NB4 (cell line): ENCODE data around the gene PEMT.

Source experiments
- MAX ChIP-seq: IDR thresholded peaks from 2 replicates; pipeline ENCODE4 v1.6.1; 2011; ENCODE audit warnings: low read depth, low read length
- MYC ChIP-seq: IDR thresholded peaks from 2 replicates; pipeline ENCODE4 v1.6.1; 2011; ENCODE audit warnings: low read depth, low read length
- POLR2A ChIP-seq: IDR thresholded peaks from 2 replicates; pipeline ENCODE4 v1.6.1; 2011; ENCODE audit warnings: mild to moderate bottlenecking; ENCODE audit not compliant: insufficient read length; ENCODE audit errors: extremely low read depth
- TF ChIP-seq, protein P1 (sequence below): IDR thresholded peaks from one replicate; pipeline ENCODE4 v1.5.1; 2012; ENCODE audit warnings: low read depth, low read length

DNA sequence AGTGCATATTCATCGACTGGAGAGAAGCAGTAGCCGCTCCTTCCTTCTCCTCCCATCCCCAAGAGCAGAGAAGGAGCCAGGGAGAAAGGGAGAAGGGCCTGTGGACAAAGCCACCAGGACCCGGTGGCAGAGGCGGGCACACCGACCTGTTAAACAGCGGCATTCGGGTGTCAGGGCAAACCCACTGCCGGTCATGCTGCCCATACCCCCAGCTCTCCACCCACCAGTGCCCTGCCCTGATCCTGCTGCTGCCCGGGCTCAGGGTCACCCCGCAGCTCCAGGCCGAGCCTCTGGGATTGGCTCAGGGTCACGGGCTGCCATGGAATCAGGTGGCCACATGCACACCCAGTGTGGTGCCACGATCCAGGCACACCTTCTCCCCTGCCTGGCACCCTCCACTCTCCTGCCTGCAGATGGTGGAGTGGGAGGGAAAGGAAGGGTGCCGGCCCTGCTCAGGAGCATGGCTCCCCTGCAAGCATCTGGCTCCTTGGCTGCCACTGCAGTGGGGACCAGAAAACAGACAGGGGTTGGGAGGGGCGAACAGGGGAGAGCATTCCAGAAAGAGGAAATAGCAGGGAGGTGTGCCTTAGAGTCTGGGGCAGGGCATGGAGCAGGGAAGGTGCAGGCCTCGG lies 77.0 kb downstream of the PEMT start:
- TF ChIP-seq, protein P1, sequence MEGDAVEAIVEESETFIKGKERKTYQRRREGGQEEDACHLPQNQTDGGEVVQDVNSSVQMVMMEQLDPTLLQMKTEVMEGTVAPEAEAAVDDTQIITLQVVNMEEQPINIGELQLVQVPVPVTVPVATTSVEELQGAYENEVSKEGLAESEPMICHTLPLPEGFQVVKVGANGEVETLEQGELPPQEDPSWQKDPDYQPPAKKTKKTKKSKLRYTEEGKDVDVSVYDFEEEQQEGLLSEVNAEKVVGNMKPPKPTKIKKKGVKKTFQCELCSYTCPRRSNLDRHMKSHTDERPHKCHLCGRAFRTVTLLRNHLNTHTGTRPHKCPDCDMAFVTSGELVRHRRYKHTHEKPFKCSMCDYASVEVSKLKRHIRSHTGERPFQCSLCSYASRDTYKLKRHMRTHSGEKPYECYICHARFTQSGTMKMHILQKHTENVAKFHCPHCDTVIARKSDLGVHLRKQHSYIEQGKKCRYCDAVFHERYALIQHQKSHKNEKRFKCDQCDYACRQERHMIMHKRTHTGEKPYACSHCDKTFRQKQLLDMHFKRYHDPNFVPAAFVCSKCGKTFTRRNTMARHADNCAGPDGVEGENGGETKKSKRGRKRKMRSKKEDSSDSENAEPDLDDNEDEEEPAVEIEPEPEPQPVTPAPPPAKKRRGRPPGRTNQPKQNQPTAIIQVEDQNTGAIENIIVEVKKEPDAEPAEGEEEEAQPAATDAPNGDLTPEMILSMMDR, result no peak
- TF ChIP-seq POLR2A (no peak), MAX (no peak), MYC (no peak)
